Thoracic aorta (tissue), 2 donors: ENCODE data around the gene HELB. TPM values are rescaled to one million over a fixed set of nuclear protein-coding genes. Genes with fewer than 3 reads are reported as not detected.
A peak's percentile ranks its signal among the peaks of the same experiment; 100 is the strongest.
"Not testable (repeated sequence)": the region's sequence is repeated elsewhere in the genome, so short reads cannot be mapped to it uniquely, and the experiment has no call there.

Experiments
- ATAC-seq: fragments of 150-250 bp; one replicate; pipeline ENCODE4 v1.8.0; 2017; ENCODE audit warnings: low read depth; ENCODE audit not compliant: insufficient number of reproducible peaks, low FRiP score
- DNase-seq: peaks from one replicate; pipeline ENCODE4 v3.0.0-alpha.2; 2020; ENCODE audit warnings: low spot score
- H3K27ac ChIP-seq, 2 donors: fragments of 200-600 bp; sonication (generic); 1 replicate in 1 of 2; 2 replicates in 1 of 2; pipeline ENCODE4 v1.5.1; 2016; ENCODE audit warnings: mild to moderate bottlenecking in 2 of 2, moderate library complexity in 2 of 2
- H3K27me3 ChIP-seq: fragments of 200-600 bp; sonication (generic); replicated peaks from 2 replicates; pipeline ENCODE4 v1.6.0; 2016; ENCODE audit warnings: mild to moderate bottlenecking; ENCODE audit not compliant: insufficient read depth
- H3K36me3 ChIP-seq: fragments of 200-600 bp; sonication (generic); one replicate; pipeline ENCODE4 v1.5.1; 2016
- H3K4me1 ChIP-seq, 2 donors: fragments of 200-600 bp; sonication (generic); 1 replicate in 1 of 2; 2 replicates in 1 of 2; pipeline versions ENCODE4 v1.5.1 to v1.6.0; 2016; ENCODE audit warnings: low read depth in 2 of 2, mild to moderate bottlenecking in 1 of 2; ENCODE audit not compliant: control insufficient read depth in 1 of 2
- H3K4me3 ChIP-seq: fragments of 200-600 bp; sonication (generic); 2 replicates; pipeline ENCODE4 v1.5.1; 2016; ENCODE audit warnings: mild to moderate bottlenecking
- H3K9me3 ChIP-seq: fragments of 200-600 bp; sonication (generic); 2 replicates; pipeline ENCODE4 v1.5.1; 2016
- total RNA-seq, 2 donors: library from RNA; depleted of rRNA; stranded (reverse); fragments of >200 nt; gene quantifications; one replicate each; pipeline versions ENCODE4 v1.1.0 to v1.2.3, GENCODE V29; 2016
- TF ChIP-seq, protein P1 (sequence below): fragments of 200-600 bp; sonication (generic); IDR thresholded peaks from one replicate; pipeline ENCODE4 v1.5.1; 2019; ENCODE audit warnings: antibody characterized with exemption

The HELB gene
- total RNA-seq, 2 donors from 2014 or later: 1.2 to 10.2 TPM

DNA sequence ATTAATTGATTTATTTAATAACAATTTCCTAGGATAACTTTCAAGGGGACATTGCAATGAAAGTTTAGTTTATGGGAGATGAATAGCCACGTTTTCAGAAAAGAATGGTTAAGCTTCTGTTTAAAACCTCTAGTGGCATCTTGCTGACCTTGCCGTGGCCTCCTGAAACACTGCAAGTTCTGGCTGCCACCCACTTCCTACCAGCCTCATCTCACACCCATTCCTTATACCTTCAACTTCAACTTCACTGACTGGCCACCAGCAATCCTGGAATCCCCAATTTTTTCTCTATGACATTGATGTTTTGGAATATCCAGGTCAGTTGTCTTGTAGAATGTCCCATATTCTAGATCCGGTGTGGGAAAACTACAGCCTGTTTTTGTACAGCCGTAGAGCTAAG lies 5.2 kb upstream of the HELB start:
- H3K36me3 ChIP-seq: no peaks in the 10 kb centered on the region
- no peaks in the 10 kb centered on the region for H3K9me3 ChIP-seq
- no peaks in the 10 kb centered on the region for H3K27me3 ChIP-seq
- no peak for ATAC-seq
- H3K4me1 ChIP-seq: peaks cover 0 to 4% of the 10 kb centered on the region in 2 donors
- no peak overlapping the region for H3K4me3 ChIP-seq
- TF ChIP-seq, protein P1, sequence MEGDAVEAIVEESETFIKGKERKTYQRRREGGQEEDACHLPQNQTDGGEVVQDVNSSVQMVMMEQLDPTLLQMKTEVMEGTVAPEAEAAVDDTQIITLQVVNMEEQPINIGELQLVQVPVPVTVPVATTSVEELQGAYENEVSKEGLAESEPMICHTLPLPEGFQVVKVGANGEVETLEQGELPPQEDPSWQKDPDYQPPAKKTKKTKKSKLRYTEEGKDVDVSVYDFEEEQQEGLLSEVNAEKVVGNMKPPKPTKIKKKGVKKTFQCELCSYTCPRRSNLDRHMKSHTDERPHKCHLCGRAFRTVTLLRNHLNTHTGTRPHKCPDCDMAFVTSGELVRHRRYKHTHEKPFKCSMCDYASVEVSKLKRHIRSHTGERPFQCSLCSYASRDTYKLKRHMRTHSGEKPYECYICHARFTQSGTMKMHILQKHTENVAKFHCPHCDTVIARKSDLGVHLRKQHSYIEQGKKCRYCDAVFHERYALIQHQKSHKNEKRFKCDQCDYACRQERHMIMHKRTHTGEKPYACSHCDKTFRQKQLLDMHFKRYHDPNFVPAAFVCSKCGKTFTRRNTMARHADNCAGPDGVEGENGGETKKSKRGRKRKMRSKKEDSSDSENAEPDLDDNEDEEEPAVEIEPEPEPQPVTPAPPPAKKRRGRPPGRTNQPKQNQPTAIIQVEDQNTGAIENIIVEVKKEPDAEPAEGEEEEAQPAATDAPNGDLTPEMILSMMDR: no peak
- no peak for DNase-seq
- no peak overlapping the region for H3K27ac ChIP-seq

DNA sequence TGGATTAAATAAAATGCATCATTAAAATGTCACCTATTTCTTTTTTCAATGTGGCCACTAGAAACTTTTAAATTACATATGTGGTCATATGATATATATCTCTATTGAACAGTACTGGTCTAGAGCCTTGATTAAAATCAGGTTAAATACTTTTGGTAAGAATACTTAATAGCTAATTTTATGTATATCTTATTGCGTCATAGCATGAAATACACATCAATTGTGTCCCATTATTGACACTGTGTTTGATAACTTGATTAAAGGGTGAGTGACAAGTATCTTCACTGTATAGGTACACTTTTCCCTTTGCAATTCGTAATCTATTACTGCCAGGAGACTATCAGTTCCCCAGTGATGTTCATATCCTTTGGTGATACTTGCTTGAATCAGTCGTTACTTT lies 4.4 kb upstream of the HELB start:
- peaks cover 0 to 4% of the 10 kb centered on the region in 2 donors for H3K4me1 ChIP-seq
- DNase-seq (no peak), ATAC-seq (no peak)
- no peak overlapping the region for H3K4me3 ChIP-seq
- TF ChIP-seq, protein P1: no peak
- no peak overlapping the region for H3K27ac ChIP-seq
- no peaks in the 10 kb centered on the region for H3K36me3 ChIP-seq
- no peaks in the 10 kb centered on the region for H3K9me3 ChIP-seq
- no peaks in the 10 kb centered on the region for H3K27me3 ChIP-seq

DNA sequence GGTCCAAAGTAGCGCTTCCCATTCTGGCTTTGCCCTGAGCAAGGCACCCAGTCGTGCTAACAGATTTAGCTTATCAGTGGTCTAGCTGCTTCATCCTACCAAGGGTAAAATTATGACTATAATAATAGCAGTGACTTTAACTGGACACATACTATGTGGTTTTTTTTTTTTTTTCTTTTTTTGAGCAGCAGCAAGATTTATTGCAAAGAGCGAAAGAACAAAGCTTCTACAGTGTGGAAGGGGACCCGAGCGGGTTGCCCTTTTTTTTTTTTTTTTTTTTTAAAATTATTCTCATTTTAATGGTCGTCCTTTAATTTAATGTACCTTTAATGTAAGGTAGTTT lies 505 bp downstream of the HELB start:
- Histone ChIP-seq H3K9me3 (no peaks in the 10 kb centered on the region), H3K27me3 (no peaks in the 10 kb centered on the region), H3K4me1 (peaks cover 0 to 13% of the 10 kb centered on the region in 2 donors), H3K36me3 (no peaks in the 10 kb centered on the region), H3K4me3 (peak overlapping the region; percentile 97), H3K27ac (peak overlapping the region; percentile 60 to 61)
- peak; percentile 7 for ATAC-seq
- no peak for DNase-seq
- TF ChIP-seq, protein P1: no peak

DNA sequence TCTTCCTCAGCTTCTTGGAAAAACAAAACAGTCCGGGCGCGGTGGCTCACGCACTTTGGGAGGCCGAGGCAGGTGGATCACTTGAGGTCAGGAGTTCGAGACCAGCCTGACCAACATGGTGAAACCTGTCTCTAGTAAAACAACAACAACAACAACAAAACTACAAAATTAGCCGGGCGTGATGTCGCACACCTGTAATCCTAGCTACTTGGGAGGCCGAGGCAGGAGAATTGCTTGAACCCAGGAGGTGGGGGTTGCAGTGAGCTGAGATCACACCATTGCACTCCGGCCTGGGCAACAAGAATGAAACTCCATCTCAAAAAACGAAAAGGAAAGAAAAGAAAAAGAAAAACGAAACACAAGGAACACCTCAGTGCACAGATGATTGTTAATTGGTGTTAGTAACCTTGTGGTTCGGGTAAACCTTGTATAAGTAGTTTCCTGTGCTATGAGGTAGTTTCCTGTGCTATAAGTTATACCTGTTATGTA lies 1.1 kb downstream of the HELB start:
- peak overlapping the region; percentile 97 for H3K4me3 ChIP-seq
- not testable (repeated sequence) for DNase-seq, H3K36me3 ChIP-seq, H3K27ac ChIP-seq, H3K9me3 ChIP-seq, ATAC-seq, H3K27me3 ChIP-seq
- peaks cover 0 to 13% of the 10 kb centered on the region in 2 donors for H3K4me1 ChIP-seq

DNA sequence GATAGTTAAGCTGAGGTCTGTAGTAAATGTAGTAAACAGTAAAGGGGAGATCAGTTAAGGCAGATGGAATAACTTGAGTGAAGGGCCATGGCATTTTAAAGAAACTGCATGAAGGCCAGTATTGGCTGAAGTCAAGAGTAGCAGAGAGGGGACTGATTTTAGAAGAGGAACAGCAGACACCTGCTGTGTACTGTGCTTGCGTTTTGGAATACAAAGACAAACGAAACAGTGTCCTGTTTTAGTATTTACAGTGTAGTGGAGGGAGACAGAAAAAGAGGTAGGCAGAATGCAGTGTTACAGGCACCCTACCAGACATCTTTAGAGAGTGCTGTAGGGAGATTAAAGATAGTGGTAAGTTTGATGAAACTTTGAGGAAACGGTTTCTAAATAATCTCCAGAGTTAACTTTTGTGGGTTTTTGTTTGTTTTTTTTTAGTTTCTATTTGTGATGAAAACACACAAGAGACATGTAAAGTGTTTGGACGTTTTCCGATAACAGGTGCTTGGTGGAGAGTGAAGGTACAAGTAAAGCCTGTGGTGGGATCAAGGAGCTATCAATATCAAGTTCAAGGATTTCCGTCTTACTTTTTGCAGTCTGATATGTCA lies 2.1 kb downstream of the HELB start:
- Histone ChIP-seq H3K27ac (no peak overlapping the region), H3K9me3 (no peaks in the 10 kb centered on the region), H3K27me3 (no peaks in the 10 kb centered on the region), H3K4me1 (peaks cover 0 to 13% of the 10 kb centered on the region in 2 donors), H3K4me3 (no peak overlapping the region), H3K36me3 (no peaks in the 10 kb centered on the region)
- DNase-seq (no peak), ATAC-seq (no peak)
- TF ChIP-seq, protein P1: no peak

DNA sequence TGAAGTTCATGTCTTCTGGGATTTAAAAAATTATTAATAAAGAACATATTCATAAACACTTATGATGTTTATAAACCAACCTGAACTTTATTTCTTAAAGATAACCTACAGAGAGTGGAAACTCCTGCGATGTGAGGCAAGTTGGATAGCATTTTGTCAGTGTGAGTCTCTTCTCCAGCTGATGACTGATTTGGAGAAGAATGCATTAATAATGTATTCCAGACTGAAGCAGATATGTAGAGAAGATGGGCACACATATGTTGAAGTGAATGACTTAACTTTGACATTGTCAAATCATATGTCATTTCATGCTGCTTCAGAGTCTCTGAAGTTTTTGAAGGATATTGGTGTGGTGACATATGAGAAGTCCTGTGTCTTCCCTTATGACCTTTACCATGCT lies 7.3 kb downstream of the HELB start:
- H3K9me3 ChIP-seq: no peaks in the 10 kb centered on the region
- peaks cover 8% of the 10 kb centered on the region for H3K36me3 ChIP-seq
- H3K27ac ChIP-seq: no peak overlapping the region
- no peaks in the 10 kb centered on the region for H3K27me3 ChIP-seq
- no peak overlapping the region for H3K4me3 ChIP-seq
- TF ChIP-seq, protein P1: no peak
- DNase-seq (no peak), ATAC-seq (no peak)
- H3K4me1 ChIP-seq: no peaks in the 10 kb centered on the region
